ENCODE data around the gene SPACDR. TPM values are rescaled to one million over a fixed set of nuclear protein-coding genes. Genes with fewer than 3 reads are reported as not detected.

SPACDR gene
- total and polyA plus RNA-seq, 9 of the 15 experiments (the other 6 are each of a cell fraction or from before 2014, with no cell fraction given): 0.07 to 0.55 (median 0.14) TPM; not detected in 1

- Histone ChIP-seq H3K4me2 (ENCODE audit: insufficient read depth, low read length) (no peak overlapping the region), H3K9ac (ENCODE audit: insufficient read depth in 1 of 2, low read depth in 2 of 2, low read length in 2 of 2) (no peak overlapping the region), H3K27ac (ENCODE audit: extremely low read depth, low read depth, low read length) (no peak overlapping the region), H3K9me1 (ENCODE audit: control insufficient read depth, insufficient read depth, low read length) (peaks cover 2% of the 10 kb centered on the region), H3K36me3 (ENCODE audit: control insufficient read depth, insufficient read depth, low read length) (peaks cover 49% of the 10 kb centered on the region; the same call in 2 of the 3 replicates), H3K9me3 (replicated peaks; ENCODE audit: control insufficient read depth, insufficient read depth, low read depth, low read length) (no peaks in the 10 kb centered on the region), H3K4me3 (no peak overlapping the region), H3K4me1 (replicated peaks in 1 of 2; ENCODE audit: control insufficient read depth in 2 of 2, insufficient read depth in 2 of 2, low read length in 2 of 2) (peaks cover 5 to 35% of the 10 kb centered on the region in 2 experiments), H3K27me3 (ENCODE audit: control insufficient read depth in 2 of 2, insufficient read depth in 2 of 2, low read length in 2 of 2) (no peaks in the 10 kb centered on the region), H4K20me1 (replicated peaks; ENCODE audit: control insufficient read depth, insufficient read depth, low read length) (peaks cover 8% of the 10 kb centered on the region), H2AFZ (ENCODE audit: low read depth, low read length) (no peak overlapping the region), H3K79me2 (ENCODE audit: control insufficient read depth, insufficient read depth, low read length) (peaks cover 5% of the 10 kb centered on the region; the same call in 1 of the 3 replicates)
- TF ChIP-seq RBFOX2 (IDR thresholded peaks at IDR 0.05; ENCODE audit: low read depth, low read length) (peak; percentile 44), POLR2G (IDR thresholded peaks at IDR 0.05; ENCODE audit: low read depth, low read length) (peak; percentile 60), ZC3H4 (CRISPR knock-in tag; IDR thresholded peaks at IDR 0.05; ENCODE audit: borderline replicate concordance) (no peak)
- ChIA-PET POLR2A (interaction anchor here (0.6 to 2.2 kb wide), 2 partner anchors 118 to 119 kb away, joined by 4 to 7 read pairs; partner anchors contain the start of genes FBXO24 and LRCH4), CTCF (ENCODE audit: low intra/inter-chr PET ratio) (interaction anchor here (1.1 to 3.4 kb wide), 3 partner anchors 15 to 92 kb away, joined by 3 to 26 read pairs (median 10); no protein-coding TSS in a partner anchor)
- BruUV-seq (replicated peaks): no TSS peak
- WGBS (ENCODE audit: insufficient coverage, low coverage, missing lambda C conversion rate): 87% methylated on average over 14 of the region's 22 CpGs
- FAIRE-seq (no peak), DNase-seq (ENCODE audit: extremely low read depth in 1 of 4, low spot score in 3 of 4) (peak in 2 of 4 experiments; percentile 22 to 24), ATAC-seq (no peak)
- intact Hi-C loops (cut with micrococcal nuclease): loop anchor here (5.0 kb wide), 1 partner anchor 384 kb away; the partner anchor contains the start of gene SLC12A9
- in situ Hi-C loops (cut with MboI): loop anchor here (25.0 kb wide), 1 partner anchor 94 kb away; the partner anchor contains the start of gene SAP25
Measured at GRCh38 chr7:100467638-100468373, 3.7 kb upstream of the SPACDR start.

Data from K562 (cell line).